Measurements from ENCODE around the gene HSD17B10. TPM values are rescaled to one million over a fixed set of nuclear protein-coding genes. Genes with fewer than 3 reads are reported as not detected.
"Not testable (repeated sequence)": the region's sequence is repeated elsewhere in the genome, so short reads cannot be mapped to it uniquely, and the experiment has no call there.

Gene HSD17B10
- total RNA-seq (2014; rRNA removed; shearing (Covaris generic)) = 128 and 156 TPM in 2 replicates

DNA sequence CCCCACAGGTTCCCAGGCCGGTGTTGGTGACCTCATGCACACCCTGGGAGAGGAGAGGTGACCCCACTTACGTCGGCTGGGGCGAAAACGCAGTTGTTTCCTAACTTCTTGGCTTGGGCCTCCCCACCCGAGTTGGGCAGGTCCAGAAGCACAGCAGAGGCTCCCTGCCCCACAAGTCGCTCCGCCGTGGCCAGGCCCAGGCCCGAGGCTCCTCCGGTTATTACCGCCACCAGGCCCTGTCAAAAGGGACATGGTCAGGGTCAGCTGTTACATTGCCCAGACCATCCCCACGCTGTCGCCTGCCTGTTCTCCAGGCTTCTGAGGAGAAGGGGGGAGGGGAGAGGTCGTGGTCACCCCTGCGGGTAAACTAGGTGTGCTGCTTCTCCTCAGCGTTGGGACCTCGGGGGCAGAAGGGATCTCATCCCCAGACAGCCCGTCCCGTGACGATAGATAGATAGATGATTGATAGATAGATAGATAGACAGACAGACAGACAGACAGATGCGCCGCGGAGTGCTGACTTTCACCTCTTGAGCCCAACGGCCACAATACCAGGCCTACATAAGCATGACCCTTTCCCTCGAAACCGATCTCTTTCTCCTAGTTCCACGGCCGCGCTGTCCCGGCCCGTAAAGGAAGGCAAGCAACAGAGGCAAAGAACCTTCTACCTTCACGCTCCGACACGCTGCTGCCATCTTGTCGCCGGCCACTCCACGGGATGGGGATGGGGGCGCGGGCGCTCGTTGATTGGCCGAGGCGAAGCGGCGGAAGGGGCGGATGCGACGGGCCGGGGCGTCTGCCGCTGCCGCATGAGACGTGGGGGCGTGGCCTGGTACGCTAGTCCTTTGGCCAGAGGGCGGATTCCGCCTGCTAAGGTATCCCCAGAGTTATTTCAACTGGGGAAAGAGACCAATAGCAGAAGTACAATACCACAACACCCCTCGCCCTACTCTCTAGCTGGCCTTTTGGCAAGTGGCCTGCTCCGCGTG lies at the start of gene HSD17B10:
HSD17B10 (minus strand) TSS at position 720 of the 989 bp plus-strand sequence; CDS start at position 695, 25 bp downstream.
- DNase-seq (ENCODE audit: low spot score) = peak; percentile 62

GRCh38 chrX:53483416-53483815 lies 49.2 kb upstream of the HSD17B10 start:
- DNase-seq (ENCODE audit: low spot score) = no peak

- peak; percentile 57 for DNase-seq (ENCODE audit: low spot score)
Measured at GRCh38 chrX:53481816-53482465, 47.8 kb upstream of the HSD17B10 start.

DNA sequence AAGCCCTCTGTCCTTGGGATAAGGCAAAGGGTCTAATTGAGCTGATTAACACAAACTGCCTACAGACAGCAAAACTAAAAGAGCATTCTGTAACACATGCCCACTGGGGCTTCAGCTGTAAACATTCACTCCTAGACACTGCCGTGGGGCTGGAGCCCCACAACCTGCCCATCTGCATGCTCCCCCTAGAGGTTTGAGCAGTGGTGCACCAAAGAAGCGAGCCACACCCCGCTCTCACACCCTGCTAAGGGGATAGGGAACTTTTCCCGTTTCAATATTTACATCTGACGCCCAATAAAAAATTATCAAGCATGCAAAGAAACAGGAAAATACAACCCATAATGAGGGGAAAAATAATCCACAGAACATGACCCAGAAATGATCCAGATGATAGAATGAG lies 46.9 kb upstream of the HSD17B10 start:
- peak; percentile 1 for DNase-seq (ENCODE audit: low spot score)

DNA sequence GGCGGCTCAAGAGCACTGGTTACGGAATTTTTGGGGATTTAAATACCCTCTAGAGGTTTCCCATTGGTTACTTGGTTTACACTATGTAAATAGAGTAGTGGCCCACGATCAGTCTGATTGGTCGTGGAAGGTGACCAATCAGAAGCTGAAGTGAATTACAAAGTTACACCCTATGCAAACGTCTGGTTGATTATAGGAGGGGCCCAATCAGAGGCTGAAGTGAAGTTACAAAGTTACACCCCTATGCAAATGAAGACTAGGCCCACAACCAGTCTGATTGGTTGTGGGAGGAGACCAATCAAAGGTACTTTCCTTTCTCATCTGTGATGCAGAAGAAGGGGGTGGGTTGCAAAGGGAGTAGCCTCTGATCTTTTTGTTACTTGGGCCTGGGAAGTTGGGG lies 45.1 kb upstream of the HSD17B10 start:
- peak; percentile 37 for DNase-seq (ENCODE audit: low spot score)

GRCh38 chrX:53476371-53476770 lies 42.2 kb upstream of the HSD17B10 start:
- no peak for DNase-seq (ENCODE audit: low spot score)

GRCh38 chrX:53474707-53475106 lies 40.5 kb upstream of the HSD17B10 start:
- DNase-seq (ENCODE audit: low spot score) = no peak

GRCh38 chrX:53471346-53471745 lies 37.2 kb upstream of the HSD17B10 start:
- DNase-seq (ENCODE audit: low spot score) = no peak

GRCh38 chrX:53468659-53469058 lies 34.5 kb upstream of the HSD17B10 start:
- not testable (repeated sequence) for DNase-seq (ENCODE audit: low spot score)

DNA sequence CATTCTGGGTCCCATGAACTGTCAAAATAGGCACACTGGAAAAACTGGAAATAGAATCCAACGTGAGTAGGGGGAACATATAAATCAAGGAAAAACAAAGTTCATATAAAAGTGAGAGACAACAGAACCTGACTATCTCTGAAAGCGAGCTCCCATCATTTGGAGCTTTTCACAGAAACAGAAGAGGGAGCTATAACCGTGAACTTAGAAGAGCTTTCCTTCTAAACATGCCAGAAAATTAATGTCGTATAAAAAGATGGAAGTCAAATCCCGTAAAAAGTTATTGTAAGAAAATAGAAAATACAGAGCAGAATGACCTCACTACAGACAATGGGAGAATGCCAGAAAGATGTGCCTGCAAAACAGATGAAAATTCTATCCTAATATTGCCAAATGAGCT lies 23.9 kb upstream of the HSD17B10 start:
- no peak for DNase-seq (ENCODE audit: low spot score)

- DNase-seq (ENCODE audit: low spot score) = peak; percentile 26
Measured at GRCh38 chrX:53456254-53456653, 22.1 kb upstream of the HSD17B10 start.

- no peak for DNase-seq (ENCODE audit: low spot score)
Measured at GRCh38 chrX:53452812-53453211, 18.6 kb upstream of the HSD17B10 start.

DNA sequence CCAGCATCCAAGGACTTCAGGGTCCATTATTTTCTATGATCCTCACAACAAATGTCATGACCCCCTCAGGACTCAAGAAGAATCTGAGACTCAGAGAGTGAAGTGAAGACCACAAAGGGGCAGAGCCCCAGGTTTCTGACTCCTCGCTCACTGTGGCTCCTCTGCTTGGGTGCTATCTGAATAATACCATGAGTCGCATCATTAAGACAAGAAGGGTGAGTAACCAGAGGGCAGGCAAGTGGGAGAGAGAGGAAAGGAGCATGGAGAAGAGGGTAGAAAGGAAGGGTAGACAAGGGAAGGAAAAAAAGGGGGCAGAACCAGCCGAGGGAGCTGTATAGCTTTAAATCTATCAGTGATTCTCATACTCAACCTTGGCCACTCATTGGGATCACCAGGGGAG lies 15.5 kb upstream of the HSD17B10 start:
- no peak for DNase-seq (ENCODE audit: low spot score)

GRCh38 chrX:53447441-53447840 lies 13.3 kb upstream of the HSD17B10 start:
- DNase-seq (ENCODE audit: low spot score) = no peak

- DNase-seq (ENCODE audit: low spot score) = peak; percentile 33
Measured at GRCh38 chrX:53445977-53446376, 11.8 kb upstream of the HSD17B10 start.

- no peak for DNase-seq (ENCODE audit: low spot score)
Measured at GRCh38 chrX:53442322-53442631, 8.1 kb upstream of the HSD17B10 start.

DNA sequence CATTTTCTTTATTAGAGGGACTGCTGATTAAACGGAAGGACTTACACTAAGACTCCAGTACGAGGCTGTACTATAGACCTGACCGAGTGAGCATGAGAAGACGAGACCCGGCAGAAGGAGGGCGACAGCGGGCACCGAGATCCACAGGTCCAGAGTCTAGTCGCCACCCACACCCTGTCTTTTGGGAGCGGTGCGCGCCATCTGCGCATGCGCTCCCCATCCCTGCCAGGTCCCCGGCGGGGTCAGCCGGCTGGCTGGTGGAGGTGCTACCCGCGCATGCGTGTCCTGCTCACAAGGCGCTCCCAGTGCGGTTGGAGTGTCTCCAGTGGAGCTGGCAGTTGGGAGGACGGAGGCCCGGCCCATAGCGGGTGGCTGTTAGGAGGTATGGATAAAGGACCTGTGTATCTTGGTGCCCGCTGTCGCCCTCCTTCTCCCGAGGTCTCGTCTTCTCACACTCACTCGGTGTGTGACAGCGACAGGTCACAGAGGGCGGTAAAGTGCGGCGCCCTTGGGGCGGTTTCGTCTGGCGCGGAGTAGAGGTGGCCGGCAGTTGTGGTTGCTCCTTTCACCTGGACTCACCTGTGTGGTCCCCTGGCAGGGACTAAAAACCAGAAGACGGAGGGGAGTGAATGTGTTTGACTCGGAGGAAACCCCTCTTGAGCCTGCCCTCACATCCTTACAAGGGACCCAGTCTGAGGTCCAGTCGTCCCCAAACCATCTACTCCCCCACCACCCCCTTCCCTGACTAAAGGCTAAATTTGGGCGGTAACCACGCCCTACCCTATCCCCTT lies 7.6 kb upstream of the HSD17B10 start:
- DNase-seq (ENCODE audit: low spot score) = peak; percentile 65

DNA sequence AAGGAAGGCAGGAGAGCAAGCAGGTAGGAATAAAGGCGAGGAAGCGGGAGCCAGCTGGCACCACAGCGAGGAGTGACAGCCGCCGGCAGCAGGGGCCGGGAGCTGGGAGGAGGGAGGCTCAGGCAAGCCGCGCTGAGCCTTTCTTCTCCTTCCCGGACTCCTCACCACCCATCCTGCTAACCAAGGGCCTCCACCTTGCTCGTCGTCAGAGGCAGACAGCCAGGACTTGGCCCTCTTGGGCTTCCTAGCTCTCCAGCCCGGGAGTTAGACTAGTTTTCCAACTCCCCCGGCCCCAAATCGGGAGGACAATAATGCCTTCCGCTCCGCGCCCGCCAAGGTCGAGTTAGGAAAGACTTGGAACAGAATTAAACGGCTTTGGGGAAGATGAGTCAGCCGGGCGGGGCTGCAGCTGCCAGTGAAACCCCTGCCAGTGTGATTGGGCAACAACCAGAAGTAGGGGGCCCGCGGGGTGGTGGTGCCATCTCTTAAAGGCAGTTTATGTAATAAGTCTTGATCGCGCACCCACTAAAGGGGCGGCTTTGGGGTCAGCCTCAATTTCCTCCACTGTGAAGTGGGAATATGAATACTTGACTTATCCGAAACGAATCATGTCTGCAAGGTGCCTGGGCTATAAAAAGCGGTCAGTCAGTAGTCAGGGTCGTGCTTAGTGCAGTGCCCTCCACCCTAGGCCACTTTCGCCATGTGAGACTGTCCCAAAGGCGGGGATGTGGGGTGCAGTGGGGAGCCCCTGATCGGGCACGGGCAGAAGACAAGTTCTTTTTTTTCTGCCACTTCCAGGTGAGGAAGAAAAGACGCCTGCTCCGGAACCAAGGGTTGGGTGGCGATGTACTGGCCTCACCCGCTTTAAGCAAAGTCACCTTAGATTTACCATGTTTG lies 6.7 kb upstream of the HSD17B10 start:
- peak; percentile 56 for DNase-seq (ENCODE audit: low spot score)

- no peak for DNase-seq (ENCODE audit: low spot score)
Measured at GRCh38 chrX:53440101-53440500, 5.9 kb upstream of the HSD17B10 start.

- DNase-seq (ENCODE audit: low spot score) = no peak
Measured at GRCh38 chrX:53438832-53439230, 4.7 kb upstream of the HSD17B10 start.

- DNase-seq (ENCODE audit: low spot score) = no peak
Measured at GRCh38 chrX:53438174-53438831, 4.1 kb upstream of the HSD17B10 start.
